Heart left ventricle (tissue), 16 donors: ENCODE data around the gene ITPRID2. TPM values are rescaled to one million over a fixed set of nuclear protein-coding genes. Genes with fewer than 3 reads are reported as not detected.
"Not testable (repeated sequence)": the region's sequence is repeated elsewhere in the genome, so short reads cannot be mapped to it uniquely, and the experiment has no call there.

Source experiments
- ATAC-seq, 4 donors: fragments of 200-7000 bp; cut with Tn5 transposase; one replicate each; pipeline ENCODE4 v1.9.1; 2020 to 2022; ENCODE audit warnings: moderate library complexity in 4 of 4, mild to moderate bottlenecking in 3 of 4, moderate number of reproducible peaks in 1 of 4
- DNase-seq, 5 donors: peaks; one replicate each; pipeline ENCODE4 v3.0.0-alpha.2; 2020
- H3K27ac ChIP-seq, 12 donors: fragments of 200-600 bp; sonication (generic) in 4 of 12; one replicate each; pipeline versions ENCODE4 v1.5.0 to v1.8.0; 2016 to 2022; ENCODE audit warnings: mild to moderate bottlenecking in 2 of 12
- H3K27me3 ChIP-seq, 9 donors: fragments of 200-600 bp; sonication (generic) in 2 of 9; one replicate each; pipeline versions ENCODE4 v1.5.1 to v1.8.0; 2016 to 2022; ENCODE audit warnings: mild to moderate bottlenecking in 3 of 9
- H3K36me3 ChIP-seq, 9 donors: fragments of 200-600 bp; sonication (generic) in 2 of 9; one replicate each; pipeline versions ENCODE4 v1.5.0 to v1.8.0; 2018 to 2022; ENCODE audit warnings: mild to moderate bottlenecking in 2 of 9
- H3K4me1 ChIP-seq, 12 donors: fragments of 200-600 bp; sonication (generic) in 4 of 12; one replicate each; pipeline versions ENCODE4 v1.5.0 to v1.8.0; 2016 to 2022; ENCODE audit warnings: mild to moderate bottlenecking in 3 of 12
- H3K4me3 ChIP-seq, 12 donors: fragments of 200-600 bp; sonication (generic) in 4 of 12; one replicate each; pipeline versions ENCODE4 v1.5.0 to v1.8.0; 2017 to 2022; ENCODE audit warnings: mild to moderate bottlenecking in 9 of 12, moderate library complexity in 4 of 12
- H3K9me3 ChIP-seq, 12 donors: fragments of 200-600 bp; sonication (generic) in 4 of 12; one replicate each; pipeline versions ENCODE4 v1.5.0 to v1.8.0; 2016 to 2022; ENCODE audit warnings: mild to moderate bottlenecking in 1 of 12
- CTCF ChIP-seq, 12 donors: fragments of 200-600 bp; sonication (generic) in 4 of 12; IDR thresholded peaks; one replicate each; pipeline versions ENCODE4 v1.5.0 to v1.8.0; 2018 to 2022; ENCODE audit warnings: antibody characterized with exemption in 12 of 12, mild to moderate bottlenecking in 5 of 12
- POLR2A ChIP-seq, 2 donors: fragments of 450-650 bp; IDR thresholded peaks; one replicate each; pipeline ENCODE4 v1.6.1; 2017; ENCODE audit warnings: antibody characterized with exemption in 2 of 2, mild to moderate bottlenecking in 2 of 2, moderate library complexity in 2 of 2
- WGBS, 4 donors: extraction: QIAGEN DNeasy Blood & Tissue Kit in 2 of 4; methylation state at CpG; one replicate each; pipeline versions ENCODE4 v1.1.5 to v1.1.7; 2013 to 2018; 5-methylcytosine and 5-hydroxymethylcytosine counted together
- intact Hi-C, 10 donors: fragments of 100-400 bp; cut with DNase I; formaldehyde crosslinking; loops; one replicate each; pipeline versions ENCODE4 v1.11.1 to v1.14.2; 2022
- polyA plus RNA-seq, 2 donors: library from polyadenylated mRNA; stranded (reverse); fragments of 200-250 nt; gene quantifications; one replicate each; pipeline ENCODE4 v1.2.3, GENCODE V29; 2013
- total RNA-seq, 9 donors: library from RNA; depleted of rRNA in 2 of 9; stranded (reverse); fragments of >200 nt in 2 of 9; fragmentation: NEBNext Ultra II Directional in 3 of 9; extraction: Animal tissue kit (Norgen Biotek cat#: 25700) in 3 of 9; gene quantifications; one replicate each; pipeline versions ENCODE4 v1.1.0 to v1.2.4, GENCODE V29; 2016 to 2023
- donor health status: ischemic (EF 13 %, LVEDD 7.1; RV severe dilation, severe dysfunction).
- donor health status: healthy with polysubstance abuse.
- donor health status: DM: no; HTN: yes; CAD: no.
- donor health status: DM: no; HTN: no; CAD: no.
- donor health status: ischemic (EF 25% LVEDD 6.9; RV normal size, moderate dysfunction).
- donor health status: ischemic (EF 25% LVEDD 5.7; RV mildly dilated, moderate dysfunction).
- donor health status: healthy.
- donor health status: DM: yes; HTN: yes; CAD: no.
- donor health status: ischemic (EF 35%, LVEDD 5.7; RV mildly dilated, moderate dysfunction).
- donor health status: nonischemic (EF 11% LVEDD 7.7; RV severe dilation, severe dysfunction).
- donor health status: DM: yes; HTN: yes; CAD: no.
- donor health status: PGD.
- donor health status: ischemic (EF 29% LVEDD 5.4; RV normal size, mild dysfunction).
- donor health status: nonischemic (EF 23%, LVEDD 6.1; RV moderate dilation, normal function).

ITPRID2 gene
- total and polyA plus RNA-seq, 11 donors: 37.8 to 85.9 (median 59.3) TPM

- H3K27me3 ChIP-seq: no peaks in the 10 kb centered on the region
- H3K4me3 ChIP-seq: no peak overlapping the region
- H3K4me1 ChIP-seq: peaks cover 0 to 13% (median 0%) of the 10 kb centered on the region in 12 donors
- 84 to 90% (median 88%) methylated on average over 4 of the region's 4 CpGs for WGBS, 4 donors
- no peak overlapping the region for H3K27ac ChIP-seq
- intact Hi-C loops: loop anchor here in 1 of 10 donors (10.0 kb wide), 1 partner anchor 213 kb away; no protein-coding TSS in a partner anchor
- no peaks in the 10 kb centered on the region for H3K9me3 ChIP-seq
- ATAC-seq (no peak), DNase-seq (no peak)
- TF ChIP-seq POLR2A (IDR thresholded peaks at IDR 0.05): no peak
- no peak for TF ChIP-seq CTCF (IDR thresholded peaks at IDR 0.05)
- H3K36me3 ChIP-seq: no peaks in the 10 kb centered on the region
These were observed 66.1 kb downstream of the ITPRID2 start for GRCh38 chr2:181957668-181958067.

- TF ChIP-seq CTCF (IDR thresholded peaks at IDR 0.05): no peak
- no peak for TF ChIP-seq POLR2A (IDR thresholded peaks at IDR 0.05)
- no peak for DNase-seq
- intact Hi-C loops: loop anchor here in 1 of 10 donors (10.0 kb wide), 1 partner anchor 214 kb away; no protein-coding TSS in a partner anchor
- Histone ChIP-seq H3K4me3 (no peak overlapping the region), H3K9me3 (no peaks in the 10 kb centered on the region), H3K27ac (no peak overlapping the region), H3K27me3 (no peaks in the 10 kb centered on the region), H3K36me3 (no peaks in the 10 kb centered on the region), H3K4me1 (peaks cover 0 to 12% (median 0%) of the 10 kb centered on the region in 12 donors)
- WGBS, 4 donors: 97 to 100% (median 99%) methylated on average over 1 of the region's 1 CpG
- ATAC-seq: no peak
These were observed 67.2 kb downstream of the ITPRID2 start for GRCh38 chr2:181958726-181959125.

GRCh38 chr2:181959508-181959907 is 68.0 kb downstream of the ITPRID2 start:
- ATAC-seq (no peak), DNase-seq (no peak)
- no peak overlapping the region for H3K27ac ChIP-seq
- H3K4me1 ChIP-seq: peaks cover 0 to 8% (median 0%) of the 10 kb centered on the region in 12 donors
- TF ChIP-seq CTCF (IDR thresholded peaks at IDR 0.05) (no peak), POLR2A (IDR thresholded peaks at IDR 0.05) (no peak)
- H3K36me3 ChIP-seq: no peaks in the 10 kb centered on the region
- intact Hi-C loops: loop anchor here in 1 of 10 donors (10.0 kb wide), 1 partner anchor 215 kb away; no protein-coding TSS in a partner anchor
- H3K27me3 ChIP-seq: no peaks in the 10 kb centered on the region
- peaks cover 0 to 4% (median 0%) of the 10 kb centered on the region in 12 donors for H3K9me3 ChIP-seq
- H3K4me3 ChIP-seq: no peak overlapping the region

- H3K36me3 ChIP-seq, H3K27me3 ChIP-seq, ATAC-seq, H3K4me3 ChIP-seq, DNase-seq, H3K4me1 ChIP-seq, H3K27ac ChIP-seq, intact Hi-C loops: not testable (repeated sequence)
- peaks cover 0 to 18% (median 0%) of the 10 kb centered on the region in 12 donors for H3K9me3 ChIP-seq
- 91 to 98% (median 93%) methylated on average over 6 to 8 of the region's 8 CpGs for WGBS, 4 donors
These were observed 69.6 kb downstream of the ITPRID2 start for GRCh38 chr2:181961167-181961566.

- TF ChIP-seq POLR2A (IDR thresholded peaks at IDR 0.05) (no peak), CTCF (IDR thresholded peaks at IDR 0.05) (no peak)
- peak in 1 of 5 donors; percentile 56 for DNase-seq
- WGBS, 4 donors: 95 to 98% (median 96%) methylated on average over 20 of the region's 20 CpGs
- Histone ChIP-seq H3K27ac (no peak overlapping the region), H3K4me1 (no peaks in the 10 kb centered on the region), H3K36me3 (no peaks in the 10 kb centered on the region), H3K4me3 (no peak overlapping the region), H3K27me3 (no peaks in the 10 kb centered on the region), H3K9me3 (peaks cover 0 to 27% (median 0%) of the 10 kb centered on the region in 12 donors)
- ATAC-seq: no peak
- intact Hi-C loops: no loop called here
These were observed 70.6 kb downstream of the ITPRID2 start for GRCh38 chr2:181962142-181962541.
